SIG-M5 treated with dmso at 0.1 percent for 504 hours (cell line): ENCODE data around the gene RIT2.

ENCODE experiments used
- DNase-seq: peaks from one replicate; lab custom pipeline; 2025; ENCODE audit not compliant: unreplicated experiment; lab: John Stamatoyannopoulos, UW

RIT2 gene

DNA sequence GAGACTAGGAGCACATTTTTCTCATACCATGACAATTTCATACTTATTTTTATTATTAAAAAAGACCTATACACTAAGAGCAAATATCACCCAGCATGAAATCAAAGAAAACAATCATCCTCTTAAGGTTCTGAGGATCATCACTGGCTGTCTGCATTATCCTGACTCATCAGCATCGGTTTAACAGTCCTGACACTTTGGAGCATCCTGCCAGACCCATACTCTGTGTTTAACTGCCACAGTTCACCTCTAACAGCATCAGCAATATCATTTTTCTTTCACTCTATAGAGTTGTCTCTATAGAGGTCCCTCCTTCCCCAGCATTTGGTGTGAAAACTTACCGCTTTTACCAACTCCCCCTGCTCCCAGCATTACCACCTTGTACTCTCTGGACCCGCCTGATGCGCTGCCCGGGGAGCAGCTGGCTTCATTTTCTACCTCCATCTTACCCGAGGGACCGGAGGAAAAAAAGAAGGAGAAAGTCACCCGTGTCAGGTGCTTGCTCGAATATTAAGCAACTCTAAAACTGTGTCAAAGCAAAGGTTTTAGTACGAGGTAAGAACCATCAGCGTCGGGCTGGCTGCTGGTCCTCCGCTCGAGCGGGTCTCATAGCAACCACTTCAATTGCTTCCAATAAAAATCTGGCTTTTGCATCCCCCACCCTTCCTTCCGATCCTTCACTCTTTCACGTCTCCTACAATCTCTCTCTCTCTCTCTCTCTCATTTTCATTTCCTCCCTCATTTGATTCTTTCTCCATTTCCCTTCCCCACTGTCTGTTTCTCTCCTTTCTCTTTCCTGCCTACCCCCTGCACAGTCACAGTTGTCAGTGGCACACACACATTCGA, at the start of gene RIT2:
Gene RIT2, minus strand, starts transcription at position 610 of the 846 bp plus-strand sequence.
- DNase-seq = no peak

DNA sequence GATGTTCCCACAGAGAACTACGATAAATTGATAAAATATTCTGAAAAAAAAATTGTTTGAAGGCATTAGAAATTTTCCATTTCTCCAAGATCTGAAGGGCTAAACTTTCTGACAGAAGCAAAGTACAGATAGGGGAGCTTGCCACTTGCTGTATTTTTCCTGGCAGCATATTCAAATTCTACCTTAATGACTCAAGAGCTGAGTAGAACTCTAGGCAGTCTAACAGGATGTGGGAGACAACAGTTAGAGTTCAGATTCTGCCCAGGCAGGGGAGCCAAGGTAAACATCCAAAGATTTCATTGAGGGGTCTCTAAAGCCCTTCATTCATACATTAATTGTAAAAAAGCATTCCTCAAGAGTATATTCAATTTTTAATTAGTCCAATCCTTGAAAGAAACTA, 46.0 kb upstream of the RIT2 start:
- DNase-seq = no peak

DNA sequence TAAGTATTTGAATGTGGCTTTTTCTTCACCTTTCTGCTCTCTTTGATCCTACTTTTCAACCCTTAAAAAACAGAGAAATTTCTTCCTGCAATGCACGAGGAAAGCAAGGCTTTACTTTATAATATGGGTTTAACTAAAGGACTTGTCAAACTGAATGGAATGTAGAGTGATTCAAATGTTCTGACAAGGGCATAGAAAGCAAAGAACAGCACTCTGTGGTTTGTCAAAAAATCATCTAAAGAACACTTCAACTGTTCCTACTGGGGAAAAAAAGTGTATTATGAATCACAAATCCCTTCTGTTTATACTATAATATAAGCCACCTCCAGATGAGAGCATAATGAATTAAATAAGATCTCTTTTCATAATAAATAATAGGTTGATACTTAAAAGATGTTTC, 45.0 kb upstream of the RIT2 start:
- no peak for DNase-seq

DNA sequence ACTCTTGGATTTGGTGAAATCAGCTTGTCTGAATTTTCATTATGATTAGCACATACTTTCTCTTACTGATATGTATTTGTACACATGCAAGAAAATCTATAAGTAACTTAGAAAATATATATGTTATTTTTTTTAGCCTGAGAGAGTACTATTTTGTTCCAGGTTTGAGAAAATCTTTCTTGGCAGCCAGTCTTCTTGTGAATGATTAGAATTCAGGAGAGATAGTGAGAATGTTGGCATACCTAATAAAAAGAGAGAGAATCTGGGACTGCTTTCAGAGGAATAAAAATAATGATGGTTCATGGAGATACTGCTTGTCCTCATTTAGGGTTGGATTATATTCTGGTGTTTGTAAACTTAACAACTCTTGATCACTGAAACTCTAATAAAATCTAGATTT, 44.4 kb upstream of the RIT2 start:
- no peak for DNase-seq

DNA sequence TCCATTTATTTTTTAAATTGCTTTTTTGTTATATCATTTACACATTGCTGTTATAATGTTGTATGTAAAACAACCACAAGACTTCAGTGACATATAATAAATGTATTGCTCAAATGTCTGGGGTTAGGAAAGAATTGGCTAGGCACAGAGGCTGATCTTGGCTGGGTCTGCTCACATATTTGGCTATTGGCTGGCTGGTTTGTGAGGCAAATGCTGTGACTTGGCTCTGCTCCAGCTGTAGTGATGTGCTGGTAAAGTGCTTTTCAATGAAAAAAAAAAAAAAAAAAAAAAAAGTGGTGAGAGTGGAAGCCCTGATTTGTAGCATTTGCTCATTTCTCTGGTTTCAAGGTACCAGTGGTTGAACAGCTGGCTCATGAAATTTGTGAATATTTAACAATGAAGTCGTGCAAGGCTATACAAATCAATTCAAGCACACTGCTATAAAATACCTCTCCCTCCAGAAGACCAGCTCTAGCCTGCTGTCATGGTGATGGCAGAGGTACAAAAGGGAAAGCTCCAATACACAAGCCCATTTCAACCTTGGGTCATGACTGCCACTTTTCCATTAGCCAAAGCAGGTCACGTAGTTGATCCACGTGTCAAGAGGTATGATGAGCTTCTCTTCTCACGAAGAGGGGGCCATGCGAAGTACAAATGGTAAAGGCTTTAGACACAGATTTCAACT, 43.7 kb upstream of the RIT2 start:
- no peak for DNase-seq

DNA sequence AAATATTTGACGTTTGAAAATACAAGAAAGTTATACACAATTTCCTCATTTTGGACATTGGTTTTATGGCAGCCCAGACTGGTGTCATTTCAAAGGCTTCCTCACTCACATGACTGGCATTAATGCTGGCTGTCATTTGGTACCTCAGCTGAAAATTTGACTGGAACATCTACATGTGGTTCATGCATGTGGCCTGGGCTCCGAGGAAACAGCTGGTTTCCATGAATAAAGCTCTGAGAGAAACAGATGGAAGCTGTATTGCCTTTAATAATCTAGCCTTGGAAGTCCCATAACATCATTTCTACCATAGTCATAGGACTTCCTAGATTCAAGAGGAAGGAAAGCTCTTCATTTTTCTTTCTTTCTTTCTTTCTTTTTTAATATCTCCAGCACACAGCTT, 42.9 kb upstream of the RIT2 start:
- no peak for DNase-seq

DNA sequence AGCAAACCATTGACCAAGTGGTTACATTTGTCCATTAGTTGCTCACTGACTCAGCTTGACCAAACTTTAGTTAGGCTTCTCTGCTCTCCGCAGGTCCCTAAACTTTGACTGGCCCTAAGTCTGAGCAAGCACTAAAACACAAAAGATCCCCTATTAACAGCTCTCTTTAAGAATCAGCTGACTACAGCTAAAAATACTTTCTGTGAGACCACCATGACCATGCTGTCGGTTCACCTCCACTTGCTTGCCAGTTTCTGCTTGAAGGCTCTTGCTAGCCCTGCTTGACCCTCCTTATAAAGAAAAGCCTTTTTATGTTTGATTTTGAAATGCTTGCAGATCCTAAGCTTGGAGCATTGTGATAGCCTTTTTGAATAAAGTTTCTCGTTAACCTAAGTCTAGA, 40.4 kb upstream of the RIT2 start:
- no peak for DNase-seq

DNA sequence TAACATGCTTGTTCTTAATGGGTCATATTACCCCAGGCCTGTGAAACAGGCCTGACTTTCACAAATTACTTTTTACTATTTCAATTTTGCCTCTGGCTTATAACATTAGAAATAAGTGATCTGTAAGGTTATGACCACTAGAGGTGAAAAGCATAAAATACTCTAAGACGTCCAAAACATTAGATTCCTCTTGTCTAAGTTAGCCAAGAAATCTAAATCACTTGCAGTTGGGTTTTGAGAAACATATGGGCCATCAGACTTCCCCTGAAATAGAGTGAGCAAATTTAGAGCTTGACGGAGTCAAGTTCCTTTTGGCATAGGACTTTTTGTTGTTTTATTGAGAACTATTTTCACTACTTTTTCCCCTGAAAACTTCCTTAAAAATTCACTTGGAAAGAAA, 32.7 kb upstream of the RIT2 start:
- no peak for DNase-seq

DNA sequence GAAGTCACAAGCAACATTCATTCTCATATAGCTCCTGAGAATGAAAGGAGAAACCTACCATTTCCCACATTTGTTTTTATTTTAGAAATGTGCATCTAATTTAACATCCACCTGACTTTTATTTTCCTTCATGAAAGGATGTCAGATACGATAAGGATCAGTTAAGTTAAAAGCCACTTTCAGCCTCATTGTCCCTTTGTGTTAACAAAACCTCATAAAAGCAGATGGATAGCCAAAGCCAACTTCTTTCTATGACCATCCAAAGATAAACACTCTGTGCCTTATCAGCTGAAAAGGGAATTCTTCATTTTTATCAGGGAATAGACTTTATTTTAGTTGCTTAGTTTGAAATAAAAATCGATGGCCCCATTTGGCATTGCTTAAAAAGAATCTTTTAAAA, 25.7 kb upstream of the RIT2 start:
- no peak for DNase-seq

DNA sequence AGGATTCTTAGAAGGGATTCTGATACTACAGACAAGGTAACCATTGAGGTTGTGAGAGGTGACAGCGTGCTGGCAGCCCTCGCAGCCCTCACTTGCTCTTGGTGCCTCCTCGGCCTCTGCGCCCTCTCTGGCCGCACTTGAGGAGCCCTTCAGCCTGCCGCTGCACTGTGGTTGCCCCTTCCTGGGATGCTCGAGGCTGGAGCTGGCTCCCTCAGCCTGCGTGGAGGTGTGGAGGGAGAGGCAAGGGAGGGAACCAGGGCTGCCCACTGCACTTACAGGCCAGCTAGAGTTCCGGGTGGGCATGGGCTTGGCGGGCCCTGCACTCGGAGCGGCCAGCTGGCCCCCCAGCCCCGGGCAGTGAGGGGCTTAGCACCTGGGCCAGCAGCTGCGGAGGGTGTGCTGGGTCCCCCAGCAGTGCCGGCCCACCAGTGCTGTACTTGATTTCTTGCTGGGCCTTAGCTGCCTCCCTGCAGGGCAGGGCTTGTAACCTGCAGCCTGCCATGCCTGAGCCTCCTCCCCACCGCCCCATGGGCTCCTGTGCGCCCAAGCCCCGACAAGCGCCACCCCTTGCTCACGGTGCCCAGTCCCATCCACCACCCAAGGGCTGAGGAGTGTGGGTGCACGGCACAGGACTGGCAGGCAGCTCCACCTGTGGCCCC, 23.9 kb upstream of the RIT2 start:
- no peak for DNase-seq

DNA sequence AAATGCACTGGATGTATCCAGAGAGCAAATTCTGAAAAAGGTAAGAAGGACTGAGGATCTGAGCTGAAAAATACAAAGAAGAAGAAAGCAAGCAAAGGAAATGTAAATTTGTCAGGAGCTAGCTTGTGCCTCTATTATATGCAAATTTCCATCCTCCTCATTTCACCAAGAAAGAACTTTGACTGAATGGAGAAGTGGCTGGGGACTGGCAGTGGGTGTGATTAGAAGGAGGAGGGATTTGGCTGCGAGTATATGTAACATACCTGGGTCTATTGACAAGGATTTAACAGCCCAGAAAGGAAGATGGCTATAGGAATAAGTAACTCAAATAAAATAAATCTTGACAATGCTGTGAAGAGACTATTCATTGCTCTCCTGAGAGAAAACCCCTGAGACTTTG, 19.4 kb upstream of the RIT2 start:
- DNase-seq = no peak

DNA sequence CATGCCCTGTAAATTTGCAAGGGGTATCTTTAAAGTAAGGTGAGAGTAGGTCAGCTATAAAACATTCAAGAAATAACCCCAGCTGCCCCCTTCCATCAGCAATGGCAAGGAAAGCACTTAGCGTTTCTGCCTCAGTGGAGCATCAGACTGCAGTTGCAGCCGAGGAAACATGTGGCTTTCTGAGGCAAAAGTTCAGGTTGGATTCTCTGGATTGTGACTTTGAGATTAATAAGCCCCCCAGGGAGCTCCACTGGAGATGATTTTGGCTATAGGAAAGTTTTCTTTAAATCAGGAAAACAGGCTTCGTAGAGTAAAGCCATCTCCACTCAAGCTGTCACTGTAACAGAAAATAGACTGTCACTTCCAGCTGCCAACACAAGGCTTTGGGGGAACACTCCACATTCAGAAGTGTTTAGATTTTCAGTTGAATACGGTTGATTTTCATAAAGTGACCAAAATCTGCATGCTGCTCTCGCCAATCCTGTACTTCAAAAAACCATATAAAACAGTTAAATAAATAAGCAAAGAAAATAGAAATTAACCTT, 15.3 kb upstream of the RIT2 start:
- DNase-seq = no peak

DNA sequence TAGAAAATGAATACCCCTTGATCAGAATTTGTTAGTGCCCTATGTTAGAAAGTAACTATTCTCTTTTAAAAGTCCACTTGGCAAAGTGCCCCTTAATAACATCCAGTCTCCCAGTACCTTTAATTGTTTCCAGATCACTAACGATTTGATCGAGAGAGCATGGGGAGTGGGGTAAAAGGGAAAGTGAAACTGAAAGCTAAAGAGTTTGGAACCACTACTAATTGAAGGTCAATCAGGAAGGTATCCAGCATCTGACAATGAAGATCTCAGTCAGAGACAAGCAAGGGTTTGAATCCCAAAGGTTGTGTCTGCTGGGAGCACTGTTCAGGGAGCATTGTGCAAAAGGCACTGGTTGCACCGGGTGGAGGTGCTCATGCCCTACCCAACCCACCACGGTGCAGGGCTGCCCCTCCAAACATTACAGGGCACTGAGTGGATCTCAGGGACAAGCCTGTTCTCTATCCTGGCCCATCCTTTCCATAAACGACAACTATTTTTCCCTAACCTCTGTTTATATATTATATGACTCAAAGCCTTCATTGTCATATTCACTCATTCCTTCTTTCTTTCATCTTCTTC, 14.6 kb upstream of the RIT2 start:
- no peak for DNase-seq

DNA sequence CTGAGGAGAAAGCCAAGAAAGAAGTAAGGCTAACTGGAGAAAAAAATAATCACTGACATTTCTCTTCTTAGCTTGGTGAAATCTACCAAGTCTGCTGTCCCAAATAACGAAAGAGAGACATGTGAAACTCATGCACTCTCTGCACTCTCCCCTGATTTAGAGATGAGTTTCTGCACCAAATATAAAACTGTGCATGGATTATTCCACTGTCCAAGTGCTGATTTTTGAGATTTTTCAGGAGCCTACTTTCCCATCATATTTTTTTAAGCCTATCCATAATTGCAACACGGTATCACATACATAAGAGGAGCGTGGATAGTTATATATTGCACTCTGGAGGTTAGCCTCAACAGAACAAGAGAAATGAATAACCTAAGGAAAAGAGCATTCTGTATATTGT, 10.0 kb upstream of the RIT2 start:
- no peak for DNase-seq

DNA sequence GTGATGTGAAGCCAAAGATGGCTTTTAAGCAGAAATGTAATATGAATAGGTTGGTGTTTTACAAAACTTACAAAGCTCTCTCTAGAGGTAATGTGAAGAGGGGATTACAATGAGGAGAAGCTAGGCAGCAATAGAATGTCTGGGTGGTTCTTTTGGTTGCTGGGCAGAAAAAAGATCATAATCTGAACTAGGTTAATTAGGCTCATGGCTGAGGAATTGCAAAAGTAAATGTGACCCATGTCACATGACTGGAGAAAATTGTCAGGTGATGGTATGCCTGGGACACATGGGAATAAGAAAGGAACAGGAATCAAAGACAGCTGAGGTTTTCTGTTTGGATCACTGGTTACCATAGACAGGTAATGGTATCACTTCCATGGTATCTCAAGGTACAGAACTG, 7.5 kb upstream of the RIT2 start:
- no peak for DNase-seq

DNA sequence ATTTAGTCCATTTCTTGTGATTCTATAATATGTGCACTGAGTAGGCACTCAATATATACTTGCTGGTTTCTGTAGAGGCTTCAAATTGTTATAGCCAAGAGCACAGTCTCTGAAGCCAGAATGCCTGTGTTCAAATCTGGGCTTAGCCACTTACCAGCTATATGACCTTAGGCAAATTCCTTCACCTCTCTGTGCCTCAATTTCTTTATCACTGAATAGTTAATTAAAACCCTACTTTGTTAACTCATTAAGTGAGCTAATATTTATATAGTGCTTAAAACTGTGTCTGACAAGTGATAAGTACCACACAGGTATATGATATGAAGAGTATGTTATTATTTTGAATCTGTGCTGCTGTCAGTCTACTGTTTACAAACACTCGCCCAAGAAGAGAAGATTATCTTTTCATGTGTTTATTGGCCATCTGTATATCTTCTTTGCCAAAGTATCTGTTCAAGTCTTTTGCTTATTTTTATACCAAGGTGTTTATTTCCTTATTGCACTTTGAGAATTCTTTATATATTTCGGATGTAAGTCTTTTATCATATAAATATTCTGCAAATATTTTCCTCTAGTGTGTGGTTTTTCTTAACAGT, 1.3 kb upstream of the RIT2 start:
- no peak for DNase-seq

DNA sequence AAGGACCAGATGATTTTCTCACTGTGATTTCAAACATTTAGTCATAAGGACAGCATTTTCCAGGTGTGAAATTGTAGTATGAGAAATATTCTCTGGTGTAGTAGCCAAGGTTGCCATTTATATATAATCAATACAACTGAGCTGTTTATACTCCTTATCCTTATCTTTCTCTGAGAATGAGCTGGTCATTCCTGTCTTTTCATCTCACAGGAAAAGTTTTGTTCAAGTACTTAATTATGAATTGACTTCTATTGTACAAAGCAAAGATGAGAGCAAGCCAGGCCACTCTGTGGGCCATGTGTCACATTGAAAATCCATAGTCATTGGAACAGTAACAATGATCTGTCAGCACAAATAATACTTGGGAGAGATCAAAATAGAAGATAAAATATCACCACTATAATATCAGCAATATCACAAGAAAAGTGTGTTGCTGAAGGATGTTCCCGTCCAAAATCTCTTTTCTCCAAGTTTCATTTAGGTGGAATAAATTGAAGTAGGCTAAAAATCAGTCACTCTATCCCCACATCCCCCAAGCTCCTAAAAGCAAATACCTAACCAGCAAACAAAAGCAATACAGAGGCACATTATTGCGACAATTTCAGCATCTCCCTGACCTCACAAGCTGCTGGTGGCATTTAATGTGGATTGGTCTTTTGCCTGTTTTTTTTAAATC, 2.1 kb downstream of the RIT2 start:
- DNase-seq = no peak

DNA sequence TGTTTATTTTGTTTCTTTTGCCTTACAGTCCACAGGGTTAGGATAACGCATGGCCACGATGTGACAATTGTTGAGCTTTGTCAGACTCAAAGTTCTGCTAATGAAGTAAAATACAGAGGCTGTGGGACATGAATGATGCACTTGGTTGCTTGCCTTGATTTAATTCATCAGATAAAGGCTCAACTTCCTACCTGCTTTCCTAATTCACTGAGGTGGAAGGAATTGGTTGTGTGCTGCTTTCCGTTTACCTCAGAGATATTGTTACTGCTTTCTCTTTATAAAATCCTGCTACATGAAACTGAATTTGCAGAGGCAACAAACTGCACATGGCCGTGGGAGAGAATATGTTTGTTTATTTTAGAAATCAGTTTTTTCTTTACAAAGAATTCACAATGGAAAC, 6.6 kb downstream of the RIT2 start:
- DNase-seq = no peak

DNA sequence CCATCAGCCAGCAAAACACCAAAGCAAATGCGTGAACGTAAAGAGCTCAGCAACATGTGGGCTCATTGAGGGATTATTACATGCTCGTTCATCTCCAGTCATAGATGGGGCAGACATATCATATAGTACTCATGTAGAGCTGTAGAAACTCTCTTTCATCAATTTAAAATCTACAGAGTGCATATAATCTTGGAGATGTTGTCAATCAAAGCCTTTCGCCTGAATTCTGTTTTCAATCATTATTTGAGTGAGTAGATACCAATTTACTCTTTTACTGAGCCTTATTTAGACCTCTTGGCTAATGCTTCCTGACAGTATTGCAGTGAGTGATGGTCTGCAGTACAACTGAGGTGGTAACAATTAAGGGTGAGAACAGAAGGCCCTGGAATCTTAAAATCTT, 7.0 kb downstream of the RIT2 start:
- no peak for DNase-seq

DNA sequence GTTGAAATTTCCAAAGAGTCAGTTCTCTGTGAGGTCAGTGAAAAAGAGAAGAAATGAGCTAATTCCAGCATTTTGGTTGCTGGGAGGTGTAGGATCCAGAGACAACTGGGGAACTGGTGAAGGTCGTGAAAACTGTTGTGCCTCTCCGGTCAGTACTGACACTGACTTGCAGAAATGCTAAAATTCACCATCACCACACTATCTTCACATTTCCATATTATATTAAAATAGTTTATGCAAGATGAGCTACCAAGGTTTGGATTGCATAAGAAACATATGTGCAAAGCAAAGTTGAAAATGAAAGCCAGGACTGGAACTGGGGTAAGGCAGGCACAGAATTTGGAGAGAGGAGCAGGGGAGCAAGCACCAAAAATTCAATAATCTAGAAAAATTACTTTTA, 21.8 kb downstream of the RIT2 start:
- DNase-seq = no peak

DNA sequence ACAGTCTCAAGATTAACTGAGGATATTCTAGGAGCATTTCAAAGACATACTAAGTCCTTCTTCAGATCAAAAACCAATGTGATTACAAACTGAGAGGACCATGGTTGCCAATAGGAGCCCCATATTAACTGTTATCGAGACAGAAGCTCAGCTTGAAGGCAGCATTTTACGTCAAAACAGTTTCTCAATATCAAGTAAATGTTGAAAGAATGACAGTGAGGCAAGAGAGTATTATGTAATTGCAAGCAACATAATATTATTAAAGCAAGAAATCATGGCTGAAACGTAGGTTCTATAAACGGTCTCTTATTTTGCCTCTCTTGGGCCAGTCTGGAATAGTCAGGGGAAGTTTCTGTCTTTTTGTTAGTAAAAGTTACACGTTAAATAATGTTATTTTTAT, 22.9 kb downstream of the RIT2 start:
- DNase-seq = no peak
